ENCODE data around the gene SEPTIN5. TPM values are rescaled to one million over a fixed set of nuclear protein-coding genes. Genes with fewer than 3 reads are reported as not detected.

The SEPTIN5 gene
- total RNA-seq, result 1 to 10 TPM; 4.1 to 8.3 (median 5.9) TPM

- no peak for TF ChIP-seq CTCF (IDR thresholded peaks at IDR 0.05; ENCODE audit: low read depth)
These were observed at the start of gene SEPTIN5 for GRCh38 chr22:19714312-19715187. Gene SEPTIN5, plus strand, starts transcription at chr22:19714503. Its CDS starts 86 bp downstream, at chr22:19714589.

- TF ChIP-seq CTCF (IDR thresholded peaks at IDR 0.05; ENCODE audit: low read depth), result no peak
These were observed 49.1 kb upstream of the SEPTIN5 start for GRCh38 chr22:19664951-19665783.

GRCh38 chr22:19665784-19666672 lies 48.3 kb upstream of the SEPTIN5 start:
- no peak for TF ChIP-seq CTCF (IDR thresholded peaks at IDR 0.05; ENCODE audit: low read depth)

- no peak for TF ChIP-seq CTCF (IDR thresholded peaks at IDR 0.05; ENCODE audit: low read depth)
These were observed 47.4 kb upstream of the SEPTIN5 start for GRCh38 chr22:19666673-19667593.

DNA sequence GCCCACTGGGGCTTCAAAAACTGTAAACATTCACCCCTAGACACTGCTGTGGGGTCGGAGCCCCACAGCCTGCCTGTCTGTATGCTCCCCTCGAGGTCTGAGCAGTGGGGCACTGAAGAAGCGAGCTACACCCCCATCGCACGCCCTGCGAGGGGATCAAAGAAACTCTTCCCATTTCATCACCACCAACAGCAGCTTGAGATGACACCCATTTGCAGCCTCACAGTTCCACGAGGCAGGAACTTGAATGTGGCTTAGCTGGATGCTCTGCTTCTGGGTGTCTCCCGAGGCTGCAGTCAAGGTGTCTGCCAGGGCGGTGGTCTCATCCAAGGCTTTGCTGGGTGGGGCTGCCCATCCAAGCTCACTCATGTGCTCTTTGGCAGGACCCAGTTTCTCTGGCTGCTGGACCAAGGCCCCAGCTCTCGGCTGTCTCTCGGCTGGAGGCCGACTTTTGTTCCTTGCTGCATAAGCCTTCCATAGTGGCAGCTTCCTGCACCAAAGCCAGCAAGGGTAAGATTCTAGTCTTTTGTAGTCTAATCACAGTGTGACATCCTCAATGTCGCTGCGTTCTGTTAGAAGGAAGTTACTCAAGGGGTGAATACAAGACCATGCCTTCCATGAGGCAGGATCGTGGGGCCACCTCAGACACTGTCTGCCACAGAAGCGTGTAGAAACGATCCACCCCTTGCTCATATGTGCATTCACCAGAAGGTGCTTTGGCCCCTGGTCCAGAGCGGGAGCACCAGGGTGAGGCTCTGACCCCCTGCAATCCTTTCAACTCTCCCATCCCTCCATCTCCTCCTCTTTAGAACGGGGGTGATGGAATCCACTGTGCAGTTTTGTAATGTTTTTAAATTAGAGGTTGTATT lies 46.2 kb upstream of the SEPTIN5 start:
- TF ChIP-seq CTCF (IDR thresholded peaks at IDR 0.05; ENCODE audit: low read depth), result no peak
